Thyroid gland (tissue), 4 donors: ENCODE data around the gene EIF2AK3. TPM values are rescaled to one million over a fixed set of nuclear protein-coding genes. Genes with fewer than 3 reads are reported as not detected.

ENCODE experiments used
- DNase-seq, 2 donors: peaks; one replicate each; pipeline ENCODE4 v3.0.0-alpha.2; 2019
- H3K27ac ChIP-seq, 3 donors: fragments of 200-600 bp; sonication (generic); 1 replicate in 2 of 3; 2 replicates in 1 of 3; pipeline ENCODE4 v1.5.1; 2016 to 2019; ENCODE audit warnings: mild to moderate bottlenecking in 1 of 3, moderate library complexity in 1 of 3
- H3K27me3 ChIP-seq: fragments of 200-600 bp; sonication (generic); one replicate; pipeline ENCODE4 v1.5.1; 2019
- H3K36me3 ChIP-seq, 2 donors: fragments of 200-600 bp; sonication (generic); one replicate each; pipeline ENCODE4 v1.5.1; 2016 to 2019
- H3K4me1 ChIP-seq, 2 donors: fragments of 200-600 bp; sonication (generic); one replicate each; pipeline ENCODE4 v1.5.1; 2017 to 2019
- H3K4me3 ChIP-seq, 3 donors: fragments of 200-600 bp; sonication (generic); replicated peaks in 1 of 3; 1 replicate in 2 of 3; 2 replicates in 1 of 3; pipeline ENCODE4 v1.5.1; 2016; ENCODE audit warnings: mild to moderate bottlenecking in 1 of 3
- H3K9me3 ChIP-seq: fragments of 200-600 bp; sonication (generic); one replicate; pipeline ENCODE4 v1.5.1; 2017
- POLR2A ChIP-seq, 2 donors: fragments of 450-650 bp; IDR thresholded peaks; one replicate each; pipeline ENCODE4 v1.6.1; 2017; ENCODE audit warnings: antibody characterized with exemption in 2 of 2, mild to moderate bottlenecking in 2 of 2, moderate library complexity in 1 of 2
- WGBS, 2 donors: methylation state at CpG; one replicate each; pipeline ENCODE4 v1.1.5; 2017; 5-methylcytosine and 5-hydroxymethylcytosine counted together
- intact Hi-C: fragments of 100-400 bp; cut with DNase I; formaldehyde crosslinking; loops from one replicate; pipeline ENCODE4 v1.15.1; 2023
- total RNA-seq, 4 donors: library from RNA; depleted of rRNA; stranded (reverse); fragments of >200 nt; gene quantifications; one replicate each; pipeline ENCODE4 v1.2.3, GENCODE V29; 2016
- TF ChIP-seq, protein P1 (sequence below), 6 experiments: fragments of 200-600 bp in 3 of 6; fragments of 450-650 bp in 3 of 6; sonication (generic) in 3 of 6; IDR thresholded peaks; one replicate each; pipeline ENCODE4 v1.5.1; 2016 to 2019; ENCODE audit warnings: antibody characterized with exemption in 6 of 6, mild to moderate bottlenecking in 2 of 6, inconsistent platforms in 1 of 6, moderate library complexity in 1 of 6

Gene EIF2AK3
- 10 to 100 TPM; 35.3 to 52.1 (median 42.9) TPM for total RNA-seq

DNA sequence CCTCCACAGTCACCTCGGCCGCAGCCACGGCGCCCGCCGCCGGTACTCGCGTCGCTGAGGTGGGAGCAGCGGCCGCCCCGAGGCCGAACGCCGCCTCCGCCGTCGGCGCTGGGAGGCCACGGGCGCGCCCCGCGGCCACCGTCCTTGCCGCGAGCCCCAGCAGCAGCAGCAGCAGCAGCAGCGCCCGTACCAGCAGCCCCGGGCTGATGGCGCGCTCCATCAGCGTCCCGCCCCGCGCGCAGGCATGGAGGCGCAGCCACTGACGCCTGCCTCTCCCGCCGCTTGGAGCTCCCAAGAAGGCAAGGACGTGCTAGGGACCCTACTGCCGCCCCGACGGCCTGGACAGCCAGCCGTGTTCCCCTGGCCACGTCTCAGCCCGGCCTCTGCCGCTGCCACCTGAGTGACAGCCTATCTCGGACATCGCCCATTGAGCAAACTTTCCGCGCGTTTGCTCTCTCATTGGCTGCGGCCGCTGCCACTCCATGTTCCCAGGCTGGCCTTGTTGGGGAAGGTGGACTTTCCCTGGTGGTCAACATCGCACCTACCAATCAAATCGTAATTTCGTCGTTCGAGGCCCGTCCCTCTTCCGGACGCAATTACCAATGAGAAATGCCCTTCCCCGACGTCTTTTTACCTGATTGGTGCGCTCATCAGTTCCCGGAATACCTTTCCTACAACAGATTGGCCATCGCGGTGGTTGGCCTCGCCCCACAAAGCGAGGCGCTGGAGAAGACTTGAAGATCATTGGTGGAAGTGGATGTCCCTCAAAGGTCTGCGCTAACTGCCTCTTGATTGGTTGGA, at the start of gene EIF2AK3:
Gene EIF2AK3 (minus strand): TSS at position 410 of the 801 bp plus-strand sequence. CDS start 190 bp downstream, at position 220.
- WGBS, 2 donors: 0 to 1% methylated on average over 28 to 36 of the region's 75 CpGs
- intact Hi-C loops: no loop called here
- H3K9me3 ChIP-seq: no peaks in the 10 kb centered on the region
- no peaks in the 10 kb centered on the region for H3K27me3 ChIP-seq
- H3K27ac ChIP-seq: peak within 1 kb of the TSS; percentile 96 to 99 (median 99)
- H3K4me3 ChIP-seq: peak within 1 kb of the TSS; percentile 52 to 94 (median 57)
- DNase-seq: peak; percentile 98 to 99
- no peaks in the 10 kb centered on the region for H3K36me3 ChIP-seq
- H3K4me1 ChIP-seq: peaks cover 27 to 37% of the 10 kb centered on the region in 2 donors
- TF ChIP-seq, protein P1, sequence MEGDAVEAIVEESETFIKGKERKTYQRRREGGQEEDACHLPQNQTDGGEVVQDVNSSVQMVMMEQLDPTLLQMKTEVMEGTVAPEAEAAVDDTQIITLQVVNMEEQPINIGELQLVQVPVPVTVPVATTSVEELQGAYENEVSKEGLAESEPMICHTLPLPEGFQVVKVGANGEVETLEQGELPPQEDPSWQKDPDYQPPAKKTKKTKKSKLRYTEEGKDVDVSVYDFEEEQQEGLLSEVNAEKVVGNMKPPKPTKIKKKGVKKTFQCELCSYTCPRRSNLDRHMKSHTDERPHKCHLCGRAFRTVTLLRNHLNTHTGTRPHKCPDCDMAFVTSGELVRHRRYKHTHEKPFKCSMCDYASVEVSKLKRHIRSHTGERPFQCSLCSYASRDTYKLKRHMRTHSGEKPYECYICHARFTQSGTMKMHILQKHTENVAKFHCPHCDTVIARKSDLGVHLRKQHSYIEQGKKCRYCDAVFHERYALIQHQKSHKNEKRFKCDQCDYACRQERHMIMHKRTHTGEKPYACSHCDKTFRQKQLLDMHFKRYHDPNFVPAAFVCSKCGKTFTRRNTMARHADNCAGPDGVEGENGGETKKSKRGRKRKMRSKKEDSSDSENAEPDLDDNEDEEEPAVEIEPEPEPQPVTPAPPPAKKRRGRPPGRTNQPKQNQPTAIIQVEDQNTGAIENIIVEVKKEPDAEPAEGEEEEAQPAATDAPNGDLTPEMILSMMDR (IDR thresholded peaks at IDR 0.05): peak in 2 of 6 experiments; percentile 24 to 37
- peak; percentile 98 to 99 for TF ChIP-seq POLR2A (IDR thresholded peaks at IDR 0.05)

DNA sequence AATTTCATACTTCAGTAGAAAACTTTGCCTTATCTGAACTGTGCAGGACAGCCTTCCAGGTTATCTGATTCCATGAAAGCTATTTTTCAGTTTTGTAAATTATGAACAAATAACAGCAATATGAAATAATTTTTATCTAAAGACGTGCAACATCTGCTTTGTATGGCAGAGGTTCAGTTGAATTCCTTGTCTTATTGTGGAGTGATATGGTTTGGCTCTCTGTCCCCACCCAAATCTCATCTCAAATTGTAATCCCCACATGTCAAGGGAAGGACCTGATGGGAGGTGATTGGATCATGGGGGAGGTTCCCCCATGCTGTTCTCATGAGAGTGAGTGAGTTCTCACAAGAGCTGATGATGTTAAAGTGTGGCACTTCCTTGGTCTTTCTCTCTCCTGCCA, 46.1 kb upstream of the EIF2AK3 start:
- intact Hi-C loops: loop anchor here (2.0 kb wide), 1 partner anchor 85 kb away; no protein-coding TSS in a partner anchor
- no peak for DNase-seq
- Histone ChIP-seq H3K27me3 (no peaks in the 10 kb centered on the region), H3K9me3 (no peaks in the 10 kb centered on the region), H3K4me3 (no peak overlapping the region), H3K4me1 (no peaks in the 10 kb centered on the region), H3K36me3 (no peaks in the 10 kb centered on the region), H3K27ac (no peak overlapping the region)
- TF ChIP-seq, protein P1 (IDR thresholded peaks at IDR 0.05): no peak
- no peak for TF ChIP-seq POLR2A (IDR thresholded peaks at IDR 0.05)
- WGBS, 2 donors: 73% methylated on average over 1 of the region's 1 CpG

DNA sequence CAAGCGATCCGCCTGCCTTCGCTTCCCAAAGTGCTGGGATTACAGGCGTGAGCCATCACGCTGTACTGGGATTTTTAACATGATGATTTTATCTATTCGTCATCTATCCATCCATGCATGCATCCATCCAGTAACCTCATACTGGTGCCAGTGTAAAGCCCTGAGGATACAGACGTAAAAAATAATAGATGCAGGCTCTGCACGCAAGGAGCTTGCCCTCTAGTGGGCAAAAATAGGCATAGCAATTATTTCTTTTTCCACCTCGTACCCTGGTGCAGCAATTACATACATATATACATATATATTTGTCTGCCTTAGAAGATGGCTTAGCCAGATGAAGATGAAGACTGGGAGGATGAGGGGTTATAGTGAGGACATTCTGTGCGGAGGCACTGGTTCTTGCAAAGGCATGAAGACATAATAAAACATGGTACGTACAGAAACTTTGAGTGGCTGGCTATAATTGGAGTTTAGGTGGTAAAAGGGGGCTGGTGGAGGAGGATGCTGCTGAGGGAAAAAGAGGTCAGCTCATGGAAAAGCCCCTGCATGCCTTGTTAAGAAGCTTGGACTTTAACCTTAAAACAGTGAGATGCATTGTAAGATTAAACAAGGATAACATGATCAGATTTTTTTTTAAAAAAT, 44.6 kb upstream of the EIF2AK3 start:
- Histone ChIP-seq H3K27ac (no peak overlapping the region), H3K4me3 (no peak overlapping the region), H3K9me3 (no peaks in the 10 kb centered on the region), H3K36me3 (no peaks in the 10 kb centered on the region), H3K27me3 (no peaks in the 10 kb centered on the region), H3K4me1 (no peaks in the 10 kb centered on the region)
- 37 to 40% methylated on average over 11 of the region's 11 CpGs for WGBS, 2 donors
- intact Hi-C loops: loop anchor here (2.0 kb wide), 1 partner anchor 83 kb away; no protein-coding TSS in a partner anchor
- no peak for DNase-seq
- TF ChIP-seq POLR2A (IDR thresholded peaks at IDR 0.05): no peak
- TF ChIP-seq, protein P1 (IDR thresholded peaks at IDR 0.05): peak; percentile 69 to 88 (median 74)

DNA sequence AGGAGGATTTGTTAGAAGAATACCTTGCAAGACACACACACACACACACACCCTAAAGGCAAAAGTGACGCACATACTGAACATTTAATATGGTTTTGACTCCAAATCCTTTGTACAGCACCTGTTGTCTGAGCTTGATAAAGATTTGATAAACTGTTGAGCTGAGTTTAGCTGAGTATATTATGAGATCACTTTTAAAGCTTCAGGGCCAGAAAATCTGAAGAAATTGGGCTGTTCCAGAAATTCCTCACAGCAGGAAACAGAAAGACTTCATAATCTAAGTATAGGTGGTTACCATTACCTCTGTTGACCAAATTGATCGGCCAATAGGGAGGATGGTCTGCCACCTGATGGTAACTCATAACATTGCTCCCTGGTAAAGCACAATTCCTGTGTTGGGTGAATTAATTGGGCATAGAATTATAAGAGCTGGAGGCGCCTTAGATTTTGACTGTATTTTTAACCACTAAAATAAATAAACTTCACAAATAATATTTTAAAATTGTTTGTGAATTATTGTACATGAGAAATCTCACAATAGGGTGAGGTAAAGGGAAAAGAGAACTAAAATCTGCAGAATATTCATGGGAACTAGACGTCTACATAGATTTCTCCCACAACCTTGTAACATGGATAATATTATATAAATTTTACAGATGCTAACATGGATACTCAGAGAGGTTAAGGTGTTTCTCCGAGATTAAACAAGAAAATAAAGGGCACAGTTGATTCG, 42.4 kb upstream of the EIF2AK3 start:
- Histone ChIP-seq H3K9me3 (no peaks in the 10 kb centered on the region), H3K36me3 (no peaks in the 10 kb centered on the region), H3K27me3 (no peaks in the 10 kb centered on the region), H3K4me3 (no peak overlapping the region), H3K27ac (no peak overlapping the region), H3K4me1 (no peaks in the 10 kb centered on the region)
- intact Hi-C loops: no loop called here
- no peak for TF ChIP-seq POLR2A (IDR thresholded peaks at IDR 0.05)
- TF ChIP-seq, protein P1 (IDR thresholded peaks at IDR 0.05): peak in 5 of 6 experiments; percentile 30 to 75 (median 69)
- WGBS, 2 donors: 56 to 62% methylated on average over 6 of the region's 6 CpGs
- peak; percentile 29 to 34 for DNase-seq
